A673 (cell line): Measurements from ENCODE around the gene SLC38A4.

Experiments used
- CTCF ChIP-seq: fragments of 300-800, 200-600 bp; sonication (generic); conservative IDR thresholded peaks from 2 replicates; pipeline ENCODE4 v1.5.1; 2017; ENCODE audit warnings: low read depth, mild to moderate bottlenecking, antibody characterized with exemption, low read length, moderate library complexity, mixed read lengths
- EZH2 ChIP-seq: fragments of 200-600 bp; sonication (generic); IDR thresholded peaks from 2 replicates; pipeline ENCODE4 v1.6.1; 2017; ENCODE audit warnings: borderline replicate concordance, low read depth, mild to moderate bottlenecking, mixed read lengths, antibody characterized with exemption, low read length; ENCODE audit not compliant: poor library complexity, severe bottlenecking

GRCh38 chr12:46818642-46819041, 7.2 kb downstream of the SLC38A4 start:
- TF ChIP-seq CTCF (no peak), EZH2 (no peak)
